Mesenchymal stem cell (in vitro differentiated cells and primary cell): ENCODE measurements around the gene ACYP1.

Source experiments
- DNase-seq: peaks from one replicate; pipeline ENCODE4 v3.0.0-alpha.2; 2013
- H2AFZ ChIP-seq: one replicate; pipeline ENCODE4 v1.6.1; 2013; ENCODE audit warnings: low read depth, mild to moderate bottlenecking, control low read depth, inconsistent platforms, low read length, moderate library complexity
- H2AK5ac ChIP-seq: 2 replicates; pipeline ENCODE4 v1.6.1; 2013; ENCODE audit warnings: low read length, moderate library complexity, mild to moderate bottlenecking, inconsistent platforms; ENCODE audit not compliant: severe bottlenecking
- H2BK120ac ChIP-seq: one replicate; pipeline ENCODE4 v1.6.1; 2013; ENCODE audit warnings: low read depth, mild to moderate bottlenecking, inconsistent platforms, low read length, moderate library complexity
- H2BK12ac ChIP-seq, 2 experiments: one replicate each; pipeline ENCODE4 v1.6.1; 2013; ENCODE audit warnings: inconsistent platforms in 2 of 2, low read length in 2 of 2, mild to moderate bottlenecking in 2 of 2, moderate library complexity in 2 of 2, control low read depth in 1 of 2
- H2BK15ac ChIP-seq: one replicate; pipeline ENCODE4 v1.6.1; 2013; ENCODE audit warnings: mild to moderate bottlenecking, low read depth, inconsistent platforms; ENCODE audit not compliant: poor library complexity, severe bottlenecking
- H2BK5ac ChIP-seq: 2 replicates; pipeline ENCODE4 v1.6.1; 2013; ENCODE audit warnings: low read depth, mild to moderate bottlenecking, low read length, control low read depth, inconsistent platforms; ENCODE audit not compliant: poor library complexity, severe bottlenecking
- H3K14ac ChIP-seq, 2 experiments: one replicate each; pipeline ENCODE4 v1.6.1; 2013; ENCODE audit warnings: inconsistent platforms in 2 of 2, low read length in 2 of 2, control low read depth in 1 of 2, mild to moderate bottlenecking in 1 of 2, moderate library complexity in 1 of 2
- H3K18ac ChIP-seq, 2 experiments: one replicate each; pipeline ENCODE4 v1.6.1; 2013; ENCODE audit warnings: inconsistent platforms in 2 of 2, low read length in 2 of 2, control low read depth in 1 of 2, low read depth in 1 of 2, mild to moderate bottlenecking in 1 of 2
- H3K23ac ChIP-seq, 2 experiments: one replicate each; pipeline ENCODE4 v1.6.1; 2013; ENCODE audit warnings: inconsistent platforms in 2 of 2, low read length in 2 of 2, mild to moderate bottlenecking in 2 of 2, moderate library complexity in 2 of 2, control low read depth in 1 of 2
- H3K27ac ChIP-seq: 2 replicates; pipeline ENCODE4 v1.5.1; 2013; ENCODE audit warnings: mild to moderate bottlenecking, moderate library complexity, low read length, control low read depth, inconsistent platforms; ENCODE audit not compliant: poor library complexity, severe bottlenecking
- H3K27me3 ChIP-seq, 2 experiments: 2 replicates each; pipeline versions ENCODE4 v1.6.1 to v1.7.0; 2013; ENCODE audit warnings: low read length in 2 of 2, mild to moderate bottlenecking in 2 of 2, moderate library complexity in 2 of 2, control low read depth in 1 of 2, inconsistent platforms in 1 of 2; ENCODE audit not compliant: control insufficient read depth in 1 of 2, insufficient read depth in 1 of 2
- H3K36me3 ChIP-seq, 2 experiments: 2 replicates each; pipeline versions ENCODE4 v1.6.1 to v1.7.0; 2013; ENCODE audit warnings: low read length in 2 of 2, control low read depth in 1 of 2, inconsistent platforms in 1 of 2, low read depth in 1 of 2, mild to moderate bottlenecking in 1 of 2; ENCODE audit not compliant: insufficient read depth in 2 of 2, control insufficient read depth in 1 of 2
- H3K4ac ChIP-seq, 2 experiments: one replicate each; pipeline ENCODE4 v1.6.1; 2013; ENCODE audit warnings: inconsistent platforms in 2 of 2, low read length in 2 of 2, mild to moderate bottlenecking in 2 of 2, moderate library complexity in 2 of 2, control low read depth in 1 of 2, low read depth in 1 of 2
- H3K4me1 ChIP-seq: 2 replicates; pipeline ENCODE4 v1.6.1; 2013; ENCODE audit warnings: low read depth, low read length, control low read depth; ENCODE audit not compliant: control insufficient read depth, insufficient read depth
- H3K4me2 ChIP-seq: 2 replicates; pipeline ENCODE4 v1.6.1; 2013; ENCODE audit warnings: low read length, mild to moderate bottlenecking, inconsistent platforms; ENCODE audit not compliant: poor library complexity, severe bottlenecking
- H3K4me3 ChIP-seq, 2 experiments: 2 replicates each; pipeline versions ENCODE4 v1.5.1 to v1.7.0; 2013; ENCODE audit warnings: low read length in 2 of 2, mild to moderate bottlenecking in 2 of 2, control low read depth in 1 of 2, low read depth in 1 of 2; ENCODE audit not compliant: insufficient read depth in 1 of 2
- H3K79me1 ChIP-seq: replicated peaks from 2 replicates; pipeline ENCODE4 v1.6.1; 2013; ENCODE audit warnings: mild to moderate bottlenecking, control low read depth, low read length, inconsistent platforms; ENCODE audit not compliant: poor library complexity, severe bottlenecking
- H3K9ac ChIP-seq: 2 replicates; pipeline ENCODE4 v1.7.0; 2013; ENCODE audit warnings: mild to moderate bottlenecking, low read length, moderate library complexity
- H3K9me3 ChIP-seq: 2 replicates; pipeline ENCODE4 v1.7.0; 2013; ENCODE audit warnings: mild to moderate bottlenecking, low read length; ENCODE audit not compliant: control insufficient read depth
- H4K8ac ChIP-seq: one replicate; pipeline ENCODE4 v1.6.1; 2013; ENCODE audit warnings: inconsistent platforms, mild to moderate bottlenecking, low read length, moderate library complexity
- H4K91ac ChIP-seq: one replicate; pipeline ENCODE4 v1.6.1; 2013; ENCODE audit warnings: mild to moderate bottlenecking, low read length, inconsistent platforms
- WGBS: methylation state at CpG from one replicate; pipeline ENCODE4 v1.1.7; 2013; ENCODE audit warnings: mixed read lengths; 5-methylcytosine and 5-hydroxymethylcytosine counted together

Gene ACYP1

DNA sequence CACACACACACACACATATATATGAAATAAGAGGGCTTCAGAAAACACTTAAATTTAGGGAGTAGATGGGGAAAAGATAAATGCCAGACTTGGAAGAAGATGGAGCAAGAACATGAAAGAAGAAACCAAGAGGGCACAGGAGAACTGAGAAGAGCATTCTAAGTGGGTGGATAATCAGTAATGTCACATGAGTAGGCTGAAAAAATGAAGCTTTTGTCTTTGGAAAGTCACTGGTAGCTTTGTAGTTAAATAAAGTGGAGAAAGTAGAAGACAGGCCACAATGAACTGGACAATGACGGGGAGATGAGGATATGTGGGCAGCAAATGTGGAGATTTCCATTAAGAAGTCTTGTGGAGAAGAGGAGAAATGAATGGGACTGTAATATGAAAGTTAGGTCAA is 3.4 kb upstream of the ACYP1 start:
- H3K27me3 ChIP-seq = no peaks in the 10 kb centered on the region
- H4K8ac ChIP-seq = no peak overlapping the region
- H3K4me1 ChIP-seq = peaks cover 10% of the 10 kb centered on the region
- 94% methylated on average over 1 of the region's 1 CpG for WGBS
- no peak overlapping the region for H3K4ac ChIP-seq
- H3K36me3 ChIP-seq = no peaks in the 10 kb centered on the region
- no peak overlapping the region for H4K91ac ChIP-seq
- peaks cover 12% of the 10 kb centered on the region for H3K79me1 ChIP-seq
- no peak overlapping the region for H2AFZ ChIP-seq
- H2BK12ac ChIP-seq = no peak overlapping the region
- H3K4me3 ChIP-seq = no peak overlapping the region
- H3K4me2 ChIP-seq = no peak overlapping the region
- H2BK15ac ChIP-seq = no peak overlapping the region
- H2AK5ac ChIP-seq = no peak overlapping the region
- H2BK120ac ChIP-seq = no peak overlapping the region
- DNase-seq = no peak
- no peak overlapping the region for H3K18ac ChIP-seq
- H3K9ac ChIP-seq = no peak overlapping the region
- no peak overlapping the region for H3K23ac ChIP-seq
- H3K14ac ChIP-seq = no peak overlapping the region
- no peak overlapping the region for H2BK5ac ChIP-seq
- H3K9me3 ChIP-seq = no peaks in the 10 kb centered on the region
- no peak overlapping the region for H3K27ac ChIP-seq

- no peak overlapping the region for H3K23ac ChIP-seq
- no peak overlapping the region for H3K14ac ChIP-seq
- H3K4ac ChIP-seq = no peak overlapping the region
- no peak overlapping the region for H4K91ac ChIP-seq
- H3K18ac ChIP-seq = no peak overlapping the region
- H2BK120ac ChIP-seq = no peak overlapping the region
- no peak overlapping the region for H4K8ac ChIP-seq
- no peak overlapping the region for H2BK15ac ChIP-seq
- peaks cover 10% of the 10 kb centered on the region for H3K4me1 ChIP-seq
- no peak overlapping the region for H3K27ac ChIP-seq
- no peak overlapping the region for H2AFZ ChIP-seq
- H2AK5ac ChIP-seq = no peak overlapping the region
- no peak overlapping the region for H2BK12ac ChIP-seq
- H2BK5ac ChIP-seq = no peak overlapping the region
- WGBS = 93% methylated on average over 3 of the region's 3 CpGs
- H3K9me3 ChIP-seq = no peaks in the 10 kb centered on the region
- H3K36me3 ChIP-seq = no peaks in the 10 kb centered on the region
- H3K79me1 ChIP-seq = peaks cover 12% of the 10 kb centered on the region
- H3K9ac ChIP-seq = no peak overlapping the region
- no peak overlapping the region for H3K4me2 ChIP-seq
- H3K4me3 ChIP-seq = no peak overlapping the region
- no peak for DNase-seq
- H3K27me3 ChIP-seq = no peaks in the 10 kb centered on the region
These were observed 2.9 kb upstream of the ACYP1 start for GRCh38 chr14:75066691-75067090.

- Histone ChIP-seq H4K91ac (no peak overlapping the region), H3K4me3 (peak overlapping the region; percentile 80 to 95), H3K79me1 (peaks cover 17% of the 10 kb centered on the region), H3K27ac (no peak overlapping the region), H2BK12ac (no peak overlapping the region), H3K23ac (no peak overlapping the region), H3K14ac (no peak overlapping the region), H3K36me3 (peaks cover 0 to 7% of the 10 kb centered on the region in 2 experiments), H3K9me3 (no peaks in the 10 kb centered on the region), H2BK5ac (no peak overlapping the region), H3K9ac (peak overlapping the region; percentile 91), H3K4ac (no peak overlapping the region), H3K27me3 (no peaks in the 10 kb centered on the region), H4K8ac (no peak overlapping the region), H2AFZ (no peak overlapping the region), H2AK5ac (no peak overlapping the region), H3K4me2 (peak overlapping the region; percentile 97), H3K4me1 (peaks cover 3% of the 10 kb centered on the region), H2BK120ac (no peak overlapping the region), H3K18ac (no peak overlapping the region), H2BK15ac (no peak overlapping the region)
- WGBS = 66% methylated on average over 7 of the region's 8 CpGs
- no peak for DNase-seq
These were observed 362 bp upstream of the ACYP1 start for GRCh38 chr14:75064205-75064567.

DNA sequence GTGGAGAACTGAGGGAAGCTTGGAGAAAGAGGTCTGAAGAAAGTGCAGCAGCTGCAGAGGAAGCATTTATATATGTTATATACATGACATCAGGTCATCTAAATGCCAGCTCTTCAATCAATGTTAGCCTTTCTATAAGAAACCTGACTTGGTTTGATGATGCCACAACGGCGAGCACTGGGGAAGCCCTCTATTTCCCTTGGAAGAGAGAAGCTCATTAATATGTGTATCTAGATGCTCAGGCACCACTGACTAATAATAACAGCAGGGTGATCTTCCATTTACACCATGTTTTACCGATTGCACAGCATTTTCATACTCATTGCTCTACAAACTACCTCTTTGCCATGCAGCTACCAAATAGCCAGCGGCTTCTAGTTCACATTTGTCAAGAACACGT is 811 bp downstream of the ACYP1 start:
- no peak for DNase-seq
- H2BK12ac ChIP-seq = no peak overlapping the region
- no peak overlapping the region for H3K27ac ChIP-seq
- H3K4ac ChIP-seq = no peak overlapping the region
- H2AFZ ChIP-seq = no peak overlapping the region
- H3K36me3 ChIP-seq = peaks cover 0 to 7% of the 10 kb centered on the region in 2 experiments
- H2BK120ac ChIP-seq = no peak overlapping the region
- no peak overlapping the region for H4K91ac ChIP-seq
- H3K4me1 ChIP-seq = peaks cover 3% of the 10 kb centered on the region
- H3K9ac ChIP-seq = peak overlapping the region; percentile 91
- peaks cover 18% of the 10 kb centered on the region for H3K79me1 ChIP-seq
- H3K18ac ChIP-seq = no peak overlapping the region
- H2BK5ac ChIP-seq = no peak overlapping the region
- WGBS = 56% methylated on average over 5 of the region's 5 CpGs
- no peak overlapping the region for H2AK5ac ChIP-seq
- peak overlapping the region in 1 of 2 experiments; percentile 95 for H3K4me3 ChIP-seq
- peak overlapping the region; percentile 97 for H3K4me2 ChIP-seq
- H2BK15ac ChIP-seq = no peak overlapping the region
- H3K27me3 ChIP-seq = no peaks in the 10 kb centered on the region
- no peak overlapping the region for H4K8ac ChIP-seq
- H3K14ac ChIP-seq = no peak overlapping the region
- no peak overlapping the region for H3K23ac ChIP-seq
- no peaks in the 10 kb centered on the region for H3K9me3 ChIP-seq
